WI38 (cell line): ENCODE results near the gene IMPG2.

Experiments used
- H3K4me3 ChIP-seq: 2 replicates; pipeline ENCODE4 v1.5.1; 2011; ENCODE audit warnings: low read depth, mild to moderate bottlenecking, control low read depth, low read length
- CTCF ChIP-seq: IDR thresholded peaks from 2 replicates; pipeline ENCODE4 v1.5.1; 2012; ENCODE audit warnings: low read depth, mild to moderate bottlenecking, control low read depth, low read length

IMPG2 gene

GRCh38 chr3:101202640-101203039 lies 117.7 kb downstream of the IMPG2 start:
- no peak overlapping the region for H3K4me3 ChIP-seq
- TF ChIP-seq CTCF: no peak

- no peak overlapping the region for H3K4me3 ChIP-seq
- TF ChIP-seq CTCF: no peak
Observed at GRCh38 chr3:101200461-101200860, 119.9 kb downstream of the IMPG2 start.

GRCh38 chr3:101195951-101196713 lies 124.2 kb downstream of the IMPG2 start:
- TF ChIP-seq CTCF: peak; percentile 23; the same call in 1 of the 2 replicates
- H3K4me3 ChIP-seq: no peak overlapping the region

- TF ChIP-seq CTCF: no peak
- no peak overlapping the region for H3K4me3 ChIP-seq
Observed at GRCh38 chr3:101194392-101194791, 126.0 kb downstream of the IMPG2 start.

GRCh38 chr3:101193957-101194356 lies 126.4 kb downstream of the IMPG2 start:
- no peak for TF ChIP-seq CTCF
- no peak overlapping the region for H3K4me3 ChIP-seq

- no peak for TF ChIP-seq CTCF
- no peak overlapping the region for H3K4me3 ChIP-seq
Observed at GRCh38 chr3:101189796-101190195, 130.6 kb downstream of the IMPG2 start.

- no peak overlapping the region for H3K4me3 ChIP-seq
- TF ChIP-seq CTCF: no peak
Observed at GRCh38 chr3:101189176-101189575, 131.2 kb downstream of the IMPG2 start.
